GM12864 (cell line): ENCODE measurements around the gene SCEL.

Experiments
- DNase-seq: peaks from one replicate; pipeline ENCODE4 v3.0.0-alpha.2; 2011; ENCODE audit warnings: low read depth
- H3K4me3 ChIP-seq: 2 replicates; pipeline ENCODE4 v1.5.1; 2011; ENCODE audit warnings: mild to moderate bottlenecking, low read depth, low read length, control low read depth
- TF ChIP-seq, protein P1 (sequence below): IDR thresholded peaks from 2 replicates; pipeline ENCODE4 v1.5.1; 2011; ENCODE audit warnings: low read depth, mild to moderate bottlenecking, moderate library complexity, low read length, control low read depth, inconsistent platforms; ENCODE audit errors: missing control alignments

SCEL gene

DNA sequence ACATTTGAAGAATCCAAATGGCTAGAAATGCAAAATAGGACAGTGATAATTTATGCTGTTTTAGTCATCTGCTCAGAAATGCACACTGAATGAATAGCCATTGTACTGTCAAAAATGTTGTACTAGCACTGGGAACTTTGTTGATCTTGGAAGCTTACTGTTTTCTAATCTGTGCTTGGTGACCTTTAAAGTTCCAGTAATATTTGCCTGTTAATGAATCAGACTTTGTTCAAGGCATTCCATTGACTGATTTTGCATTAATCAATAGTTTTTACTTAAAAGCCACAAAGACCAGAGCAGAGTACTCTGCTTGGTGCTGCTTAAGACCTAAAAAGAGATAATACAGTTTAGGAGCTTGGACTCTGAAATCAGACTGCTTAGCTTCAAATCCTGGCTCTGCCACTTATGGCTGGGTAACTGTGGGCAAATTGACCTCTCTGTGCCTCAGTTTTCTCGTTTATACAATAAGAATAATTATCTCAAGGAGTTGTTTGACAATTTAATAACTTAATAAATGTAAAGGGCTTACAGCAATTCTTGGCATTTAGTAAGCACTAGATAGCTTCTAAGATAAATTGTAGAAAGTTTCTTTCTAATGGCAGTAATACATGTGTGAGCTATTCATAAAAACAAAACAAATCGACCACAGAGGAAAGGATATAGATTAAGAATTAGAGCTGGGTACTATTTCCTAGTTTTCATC is 157.4 kb downstream of the SCEL start:
- TF ChIP-seq, protein P1, sequence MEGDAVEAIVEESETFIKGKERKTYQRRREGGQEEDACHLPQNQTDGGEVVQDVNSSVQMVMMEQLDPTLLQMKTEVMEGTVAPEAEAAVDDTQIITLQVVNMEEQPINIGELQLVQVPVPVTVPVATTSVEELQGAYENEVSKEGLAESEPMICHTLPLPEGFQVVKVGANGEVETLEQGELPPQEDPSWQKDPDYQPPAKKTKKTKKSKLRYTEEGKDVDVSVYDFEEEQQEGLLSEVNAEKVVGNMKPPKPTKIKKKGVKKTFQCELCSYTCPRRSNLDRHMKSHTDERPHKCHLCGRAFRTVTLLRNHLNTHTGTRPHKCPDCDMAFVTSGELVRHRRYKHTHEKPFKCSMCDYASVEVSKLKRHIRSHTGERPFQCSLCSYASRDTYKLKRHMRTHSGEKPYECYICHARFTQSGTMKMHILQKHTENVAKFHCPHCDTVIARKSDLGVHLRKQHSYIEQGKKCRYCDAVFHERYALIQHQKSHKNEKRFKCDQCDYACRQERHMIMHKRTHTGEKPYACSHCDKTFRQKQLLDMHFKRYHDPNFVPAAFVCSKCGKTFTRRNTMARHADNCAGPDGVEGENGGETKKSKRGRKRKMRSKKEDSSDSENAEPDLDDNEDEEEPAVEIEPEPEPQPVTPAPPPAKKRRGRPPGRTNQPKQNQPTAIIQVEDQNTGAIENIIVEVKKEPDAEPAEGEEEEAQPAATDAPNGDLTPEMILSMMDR: no peak
- no peak overlapping the region for H3K4me3 ChIP-seq
- no peak for DNase-seq

DNA sequence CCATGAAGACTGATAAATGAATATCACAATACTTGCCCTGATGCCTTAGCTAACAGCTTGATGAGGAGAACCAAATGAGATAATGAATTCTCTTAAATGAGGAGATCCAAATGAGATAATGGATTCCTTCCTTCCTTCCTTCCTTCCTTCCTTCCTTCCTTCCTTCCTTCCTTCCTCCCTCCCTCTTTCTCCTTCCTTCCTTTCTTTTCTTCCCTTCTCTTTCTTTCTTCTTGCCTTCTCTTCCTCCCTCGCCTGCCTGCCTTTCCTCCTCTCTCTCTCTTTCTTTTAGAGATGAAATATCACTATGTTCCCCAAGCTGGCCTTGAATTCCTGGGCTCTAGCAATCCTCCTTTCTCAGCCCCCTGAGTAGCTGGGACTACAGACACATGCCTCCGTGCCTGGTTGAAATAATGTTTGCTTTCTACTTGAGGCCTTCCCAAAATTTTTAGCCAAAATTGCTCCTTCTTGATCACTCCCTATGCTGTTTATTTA is 158.0 kb downstream of the SCEL start:
- no peak overlapping the region for H3K4me3 ChIP-seq
- DNase-seq: no peak
- TF ChIP-seq, protein P1: no peak
